Left lung (tissue), 10 donors: ENCODE data around the gene METTL16. TPM values are rescaled to one million over a fixed set of nuclear protein-coding genes. Genes with fewer than 3 reads are reported as not detected.

Experiments used
- ATAC-seq: fragments of 200-7000 bp; cut with Tn5 transposase; one replicate; pipeline ENCODE4 v1.9.1; 2020; ENCODE audit warnings: moderate library complexity
- DNase-seq, 4 donors: peaks; one replicate each; pipeline ENCODE4 v3.0.0-alpha.2; 2013 to 2020
- H3K27ac ChIP-seq, 2 donors: fragments of 200-600 bp; sonication (generic) in 1 of 2; one replicate each; pipeline versions ENCODE4 v1.5.0 to v1.8.0; 2020 to 2021
- H3K27me3 ChIP-seq, 2 donors: fragments of 200-600 bp; sonication (generic) in 1 of 2; one replicate each; pipeline versions ENCODE4 v1.5.0 to v1.8.0; 2020 to 2021
- H3K36me3 ChIP-seq, 2 donors: fragments of 200-600 bp; sonication (generic) in 1 of 2; one replicate each; pipeline versions ENCODE4 v1.5.0 to v1.8.0; 2020 to 2021
- H3K4me1 ChIP-seq, 2 donors: fragments of 200-600 bp; one replicate each; pipeline ENCODE4 v1.8.0; 2021
- H3K4me3 ChIP-seq, 2 donors: fragments of 200-600 bp; sonication (generic) in 1 of 2; one replicate each; pipeline versions ENCODE4 v1.5.0 to v1.8.0; 2020 to 2021; ENCODE audit warnings: mild to moderate bottlenecking in 1 of 2
- H3K9me3 ChIP-seq, 2 donors: fragments of 200-600 bp; sonication (generic) in 1 of 2; one replicate each; pipeline versions ENCODE4 v1.5.0 to v1.8.0; 2020 to 2021
- CTCF ChIP-seq, 2 donors: fragments of 200-600 bp; sonication (generic) in 1 of 2; IDR thresholded peaks; one replicate each; pipeline versions ENCODE4 v1.5.0 to v1.8.0; 2021; ENCODE audit warnings: antibody characterized with exemption in 2 of 2
- intact Hi-C, 2 donors: fragments of 100-400 bp; cut with DNase I; formaldehyde crosslinking; loops; one replicate each; pipeline versions ENCODE4 v1.11.2 to v1.14.2; 2022
- polyA plus RNA-seq, 6 donors: library from polyadenylated mRNA; unstranded; fragments of 120-200 nt; gene quantifications; one replicate each; pipeline ENCODE4 v1.2.1, GENCODE V29; 2013; ENCODE audit not compliant: insufficient read length in 6 of 6
- total RNA-seq, 2 donors: library from RNA; stranded (reverse); fragmentation: NEBNext Ultra II Directional; extraction: Animal tissue kit (Norgen Biotek cat#: 25700); gene quantifications; one replicate each; pipeline ENCODE4 v1.2.1, GENCODE V29; 2021
- donor health status: DM: no; HTN: yes; CAD: no.
- donor health status: DM: no; HTN: no; CAD: no.

METTL16 gene
- total and polyA plus RNA-seq, 8 donors: 25.1 to 51.8 (median 38.7) TPM

- DNase-seq: no peak
- no peak for ATAC-seq
- intact Hi-C loops: no loop called here
- H3K9me3 ChIP-seq: no peaks in the 10 kb centered on the region
- no peak for TF ChIP-seq CTCF (IDR thresholded peaks at IDR 0.05)
- peaks cover 0 to 9% of the 10 kb centered on the region in 2 donors for H3K36me3 ChIP-seq
- H3K4me1 ChIP-seq: peaks cover 0 to 13% of the 10 kb centered on the region in 2 donors
- no peak overlapping the region for H3K27ac ChIP-seq
- H3K4me3 ChIP-seq: no peak overlapping the region
- no peaks in the 10 kb centered on the region for H3K27me3 ChIP-seq
Observed at GRCh38 chr17:2410951-2411350, 100.7 kb downstream of the METTL16 start.

GRCh38 chr17:2406903-2407790, 104.5 kb downstream of the METTL16 start:
- ATAC-seq (peak; percentile 75), DNase-seq (peak in 1 of 4 donors; percentile 78)
- Histone ChIP-seq H3K36me3 (no peaks in the 10 kb centered on the region), H3K27ac (peak overlapping the region; percentile 36 to 83), H3K4me3 (no peak overlapping the region), H3K27me3 (no peaks in the 10 kb centered on the region), H3K4me1 (peaks cover 6 to 44% of the 10 kb centered on the region in 2 donors), H3K9me3 (no peaks in the 10 kb centered on the region)
- intact Hi-C loops: no loop called here
- TF ChIP-seq CTCF (IDR thresholded peaks at IDR 0.05): no peak

- H3K36me3 ChIP-seq: no peaks in the 10 kb centered on the region
- peaks cover 7 to 45% of the 10 kb centered on the region in 2 donors for H3K4me1 ChIP-seq
- no peaks in the 10 kb centered on the region for H3K9me3 ChIP-seq
- no peak overlapping the region for H3K4me3 ChIP-seq
- TF ChIP-seq CTCF (IDR thresholded peaks at IDR 0.05): no peak
- intact Hi-C loops: no loop called here
- no peaks in the 10 kb centered on the region for H3K27me3 ChIP-seq
- H3K27ac ChIP-seq: peak overlapping the region; percentile 36 to 83
- ATAC-seq: no peak
- DNase-seq: no peak
Observed at GRCh38 chr17:2406271-2406902, 105.3 kb downstream of the METTL16 start.

GRCh38 chr17:2405247-2405926, 106.3 kb downstream of the METTL16 start:
- no peak for ATAC-seq
- peak overlapping the region; percentile 49 to 83 for H3K27ac ChIP-seq
- H3K9me3 ChIP-seq: no peaks in the 10 kb centered on the region
- no peaks in the 10 kb centered on the region for H3K36me3 ChIP-seq
- no peak for DNase-seq
- H3K4me3 ChIP-seq: no peak overlapping the region
- intact Hi-C loops: no loop called here
- no peak for TF ChIP-seq CTCF (IDR thresholded peaks at IDR 0.05)
- peaks cover 7 to 45% of the 10 kb centered on the region in 2 donors for H3K4me1 ChIP-seq
- no peaks in the 10 kb centered on the region for H3K27me3 ChIP-seq

- ATAC-seq: no peak
- no peak for TF ChIP-seq CTCF (IDR thresholded peaks at IDR 0.05)
- peaks cover 13 to 59% of the 10 kb centered on the region in 2 donors for H3K4me1 ChIP-seq
Observed at GRCh38 chr17:2403044-2403443, 108.6 kb downstream of the METTL16 start.

More at GRCh38 chr17:2403044-2403443, 108.6 kb downstream of the METTL16 start:
- no peaks in the 10 kb centered on the region for H3K27me3 ChIP-seq
- H3K36me3 ChIP-seq: no peaks in the 10 kb centered on the region
- intact Hi-C loops: no loop called here
- peak overlapping the region in 1 of 2 donors; percentile 49 for H3K27ac ChIP-seq
- no peak for DNase-seq
- no peaks in the 10 kb centered on the region for H3K9me3 ChIP-seq
- H3K4me3 ChIP-seq: peak overlapping the region in 1 of 2 donors; percentile 92
